Hippocampal formation (tissue), 2 donors: ENCODE results near the gene DEPDC7.

ENCODE experiments used
- DNase-seq, 2 donors: peaks; one replicate each; lab custom pipeline; 2025; lab: John Stamatoyannopoulos, UW

Gene DEPDC7

GRCh38 chr11:33060271-33060670 lies 44.6 kb downstream of the DEPDC7 start:
- no peak for DNase-seq

- DNase-seq: no peak
Observed at GRCh38 chr11:33062137-33062536, 46.5 kb downstream of the DEPDC7 start.

GRCh38 chr11:33063326-33063881 lies 47.7 kb downstream of the DEPDC7 start:
- peak in 1 of 2 donors; percentile 15 for DNase-seq

GRCh38 chr11:33064033-33064825 lies 48.6 kb downstream of the DEPDC7 start:
- no peak for DNase-seq

GRCh38 chr11:33064866-33065265 lies 49.2 kb downstream of the DEPDC7 start:
- DNase-seq: no peak

- DNase-seq: peak; percentile 36 to 38
Observed at GRCh38 chr11:33065445-33066178, 49.9 kb downstream of the DEPDC7 start.

- no peak for DNase-seq
Observed at GRCh38 chr11:33067294-33067693, 51.6 kb downstream of the DEPDC7 start.

- no peak for DNase-seq
Observed at GRCh38 chr11:33068611-33069340, 53.1 kb downstream of the DEPDC7 start.

GRCh38 chr11:33072465-33072864 lies 56.8 kb downstream of the DEPDC7 start:
- no peak for DNase-seq
